ENCODE data around the gene MYO1F. TPM values are rescaled to one million over a fixed set of nuclear protein-coding genes. Genes with fewer than 3 reads are reported as not detected.

MYO1F gene
- total and polyA plus RNA-seq, 8 donors: 3.0 to 54.8 (median 18.8) TPM

DNA sequence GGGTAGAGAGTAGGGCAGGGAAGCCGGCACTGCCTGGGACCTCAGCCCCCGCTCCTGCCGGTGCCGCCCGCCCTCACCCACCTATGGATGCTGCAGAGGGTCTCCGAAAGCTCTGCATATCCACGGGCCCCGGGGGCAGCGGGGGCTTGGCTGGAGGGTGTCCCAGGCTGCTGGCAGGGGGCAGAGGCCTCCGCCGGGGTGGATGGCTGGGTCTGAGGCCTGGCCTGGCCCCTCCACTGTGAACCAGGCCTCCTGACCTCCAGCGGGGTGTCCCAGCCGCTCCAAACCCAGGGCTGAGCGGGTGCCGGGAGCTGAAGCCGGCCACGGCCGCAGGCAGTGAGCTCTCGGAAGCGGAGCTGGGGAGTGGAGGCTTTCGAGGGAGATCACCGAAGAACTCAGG, 78.9 kb downstream of the MYO1F start:
- 86 to 91% (median 88%) methylated on average over 5 to 22 of the region's 22 CpGs for WGBS, 5 donors
- Histone ChIP-seq H3K4me1 (peaks cover 0 to 8% (median 0%) of the 10 kb centered on the region in 4 donors), H3K9me3 (no peaks in the 10 kb centered on the region)

DNA sequence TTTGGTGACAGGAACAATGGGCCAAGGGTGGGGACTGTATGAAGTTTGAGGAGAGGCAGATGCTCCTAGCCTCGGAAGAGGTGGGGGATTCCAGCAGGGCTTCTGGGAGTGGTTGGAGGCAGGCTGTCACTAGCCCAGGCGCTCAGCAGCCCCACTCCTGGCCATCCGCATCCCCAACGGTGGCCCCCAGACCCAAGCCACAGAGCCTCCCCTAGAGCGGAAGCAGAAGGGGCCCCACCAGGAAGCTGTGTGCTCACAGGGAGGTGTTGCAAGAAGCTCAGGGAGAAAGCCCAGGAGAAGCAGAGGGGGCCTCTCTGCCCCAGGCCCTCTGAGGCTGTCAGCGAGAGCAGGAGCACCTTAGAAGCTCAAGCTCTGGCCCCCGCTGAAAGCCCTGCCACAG, 83.1 kb downstream of the MYO1F start:
- WGBS, 5 donors: 67 to 79% (median 72%) methylated on average over 5 to 7 of the region's 7 CpGs
- no peak for TF ChIP-seq POLR2AphosphoS5 (IDR thresholded peaks at IDR 0.05)
- H3K9me3 ChIP-seq: no peaks in the 10 kb centered on the region
- peaks cover 0 to 16% (median 0%) of the 10 kb centered on the region in 4 donors for H3K4me1 ChIP-seq
- peaks cover 4 to 25% (median 17%) of the 10 kb centered on the region in 4 donors for H3K36me3 ChIP-seq
- intact Hi-C loops (cut with DNase I; ENCODE audit: low total_unique reads): no loop called here
- H3K27ac ChIP-seq: peak overlapping the region in 2 of 5 donors; percentile 7 to 20
- DNase-seq: no peak
- H3K4me3 ChIP-seq: no peak overlapping the region
- no peaks in the 10 kb centered on the region for H3K27me3 ChIP-seq

More for the DNA sequence above, 78.9 kb downstream of the MYO1F start:
- intact Hi-C loops (cut with DNase I; ENCODE audit: low total_unique reads): no loop called here
- DNase-seq: no peak
- H3K36me3 ChIP-seq: no peaks in the 10 kb centered on the region
- peaks cover 0 to 6% (median 0%) of the 10 kb centered on the region in 3 donors for H3K27me3 ChIP-seq
- TF ChIP-seq CTCF (IDR thresholded peaks at IDR 0.05): no peak
- TF ChIP-seq EP300 (IDR thresholded peaks at IDR 0.05): no peak
- no peak for TF ChIP-seq POLR2AphosphoS5 (IDR thresholded peaks at IDR 0.05)
- no peak for TF ChIP-seq POLR2A (IDR thresholded peaks at IDR 0.05)
- H3K27ac ChIP-seq: no peak overlapping the region
- no peak overlapping the region for H3K4me3 ChIP-seq

DNA sequence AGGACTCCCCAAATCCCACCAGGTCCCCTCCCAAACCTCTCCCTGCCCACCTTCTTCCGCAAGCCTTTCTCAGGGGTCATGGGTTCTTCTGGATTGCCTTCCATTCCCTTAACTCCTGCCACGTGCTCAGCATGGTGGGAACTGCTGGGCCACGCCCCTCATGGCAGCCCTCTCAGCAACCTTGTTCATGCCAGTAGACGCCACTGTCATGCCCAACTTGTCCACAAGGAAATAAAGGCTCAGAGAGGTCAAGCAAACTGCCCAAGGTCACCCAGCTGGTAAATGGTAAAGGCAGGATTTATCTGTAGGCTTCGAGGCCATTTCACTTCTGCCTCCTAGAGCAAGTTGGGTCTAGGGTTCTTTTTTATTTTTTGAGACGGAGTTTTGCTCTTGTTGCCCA, 85.7 kb downstream of the MYO1F start:
- WGBS, 5 donors: 76 to 84% (median 81%) methylated on average over 6 of the region's 6 CpGs
- Histone ChIP-seq H3K27ac (no peak overlapping the region), H3K9me3 (no peaks in the 10 kb centered on the region), H3K27me3 (no peaks in the 10 kb centered on the region), H3K4me3 (no peak overlapping the region), H3K4me1 (peaks cover 0 to 40% (median 2%) of the 10 kb centered on the region in 4 donors), H3K36me3 (peaks cover 21 to 51% (median 43%) of the 10 kb centered on the region in 4 donors)
- no peak for TF ChIP-seq CTCF (IDR thresholded peaks at IDR 0.05)
- no peak for TF ChIP-seq POLR2A (IDR thresholded peaks at IDR 0.05)
- TF ChIP-seq POLR2AphosphoS5 (IDR thresholded peaks at IDR 0.05): no peak
- no peak for TF ChIP-seq EP300 (IDR thresholded peaks at IDR 0.05)
- intact Hi-C loops (cut with DNase I; ENCODE audit: low total_unique reads): no loop called here
- no peak for DNase-seq

- Histone ChIP-seq H3K9me3 (no peaks in the 10 kb centered on the region), H3K27me3 (no peaks in the 10 kb centered on the region), H3K27ac (no peak overlapping the region), H3K4me1 (peaks cover 0 to 46% (median 3%) of the 10 kb centered on the region in 4 donors), H3K4me3 (no peak overlapping the region), H3K36me3 (peaks cover 28 to 58% (median 50%) of the 10 kb centered on the region in 4 donors)
- DNase-seq: no peak
- whole genome bisulfite sequencing, 5 donors: 86 to 91% (median 90%) methylated on average over 12 of the region's 12 CpGs
- intact Hi-C loops (cut with DNase I; ENCODE audit: low total_unique reads): no loop called here
- TF ChIP-seq EP300 (IDR thresholded peaks at IDR 0.05) (no peak), POLR2A (IDR thresholded peaks at IDR 0.05) (no peak)
These were observed 86.4 kb downstream of the MYO1F start for GRCh38 chr19:8490873-8491272.

GRCh38 chr19:8490395-8490760, 86.9 kb downstream of the MYO1F start:
- Histone ChIP-seq H3K36me3 (peaks cover 33 to 63% (median 55%) of the 10 kb centered on the region in 4 donors), H3K27me3 (no peaks in the 10 kb centered on the region), H3K27ac (no peak overlapping the region), H3K4me1 (peaks cover 0 to 46% (median 3%) of the 10 kb centered on the region in 4 donors), H3K4me3 (no peak overlapping the region), H3K9me3 (no peaks in the 10 kb centered on the region)
- DNase-seq: no peak
- intact Hi-C loops (cut with DNase I; ENCODE audit: low total_unique reads): no loop called here
- TF ChIP-seq POLR2AphosphoS5 (IDR thresholded peaks at IDR 0.05) (no peak), EP300 (IDR thresholded peaks at IDR 0.05) (no peak), CTCF (IDR thresholded peaks at IDR 0.05) (no peak), POLR2A (IDR thresholded peaks at IDR 0.05) (no peak)
- 84 to 89% (median 88%) methylated on average over 19 to 24 of the region's 24 CpGs for WGBS, 5 donors
